Activated T-helper 9 cell treated with anti-CD3 and anti-CD28 coated beads, Interleukin-2, amount 50 U/mL, for 16 hours (primary cell): ENCODE measurements around the gene TMEM132A.
"Not testable (repeated sequence)": the region's sequence is repeated elsewhere in the genome, so short reads cannot be mapped to it uniquely, and the experiment has no call there.

Experiments
- DNase-seq: peaks from one replicate; pipeline ENCODE4 v3.0.0-alpha.2; 2020; ENCODE audit warnings: low read depth

The TMEM132A gene

DNA sequence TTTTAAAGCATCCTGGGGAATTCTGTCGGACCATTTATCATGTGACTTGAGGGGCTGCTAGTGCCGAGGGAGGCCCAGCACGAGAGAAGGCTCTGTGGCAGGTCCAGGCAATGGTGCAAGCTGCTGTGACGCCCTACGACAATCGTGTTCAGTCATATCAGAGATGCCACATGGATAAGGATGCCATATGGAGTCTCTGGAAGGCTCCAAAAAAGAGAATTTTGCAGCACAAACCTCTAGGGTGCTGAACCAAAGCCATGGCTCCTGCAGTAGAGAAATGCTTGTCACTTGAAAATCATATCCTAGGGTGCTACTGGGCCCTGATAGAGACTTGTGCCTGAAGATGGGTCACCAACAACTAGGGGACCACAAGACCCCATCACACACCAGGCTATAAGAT, 40.5 kb downstream of the TMEM132A start:
- DNase-seq, result no peak

DNA sequence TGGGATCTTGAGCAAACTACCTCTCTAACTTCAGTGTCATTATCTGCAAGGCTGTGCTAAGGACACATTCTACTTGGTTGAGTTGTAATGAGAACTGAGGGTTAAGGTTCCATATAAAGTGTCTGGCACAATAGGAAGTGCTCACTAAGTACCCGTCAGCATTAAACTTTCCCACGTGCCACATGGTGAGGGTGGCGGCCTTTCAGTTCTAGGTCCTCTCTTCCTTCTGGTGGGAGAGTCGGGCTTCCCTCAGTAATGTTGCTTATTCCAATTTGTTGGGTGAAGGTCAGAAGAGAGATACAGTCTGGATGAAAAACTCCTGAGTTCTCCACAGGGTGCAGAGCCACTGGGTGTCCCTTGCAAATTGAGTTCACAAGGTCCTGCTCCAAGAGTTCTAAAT, 42.6 kb downstream of the TMEM132A start:
- DNase-seq, result no peak

DNA sequence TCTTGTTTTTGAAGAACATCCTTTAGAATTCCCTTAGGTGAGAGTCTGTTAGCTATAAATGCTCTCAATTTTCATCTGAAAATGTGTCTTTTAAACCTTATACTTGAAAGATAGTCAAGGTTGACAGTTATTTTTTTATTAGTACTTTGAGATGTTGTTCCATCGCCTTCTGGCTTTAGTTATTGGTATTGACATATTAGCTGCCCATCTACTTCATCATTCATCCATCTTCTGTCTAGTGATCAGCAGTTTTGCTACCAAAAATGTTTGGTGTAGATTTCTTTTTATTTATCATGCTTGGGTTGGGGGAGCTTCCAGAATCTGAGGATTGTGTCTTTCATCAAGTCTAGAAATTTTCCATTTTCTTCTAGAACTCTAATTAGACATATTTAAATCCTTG, 44.0 kb downstream of the TMEM132A start:
- no peak for DNase-seq

DNA sequence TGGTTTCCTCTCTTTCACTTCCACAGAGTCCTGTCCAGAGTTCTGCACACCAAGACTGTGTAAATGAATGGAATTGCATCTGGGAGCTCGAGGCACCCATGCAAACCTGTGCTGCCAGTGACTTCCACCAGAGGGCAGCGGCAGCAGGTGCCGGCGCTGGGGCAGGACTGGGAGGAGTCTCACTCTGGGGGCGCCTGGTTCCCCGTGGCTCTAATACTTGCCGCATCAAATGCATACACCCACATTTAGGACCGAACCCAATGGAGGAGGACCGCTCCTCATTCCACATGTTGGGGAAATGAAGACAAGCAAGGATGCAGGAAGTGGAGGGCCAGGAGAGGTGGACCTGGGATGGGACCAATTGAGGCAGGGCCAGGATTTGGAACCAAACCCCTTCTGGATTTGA, 46.1 kb downstream of the TMEM132A start:
- peak; percentile 73 for DNase-seq

DNA sequence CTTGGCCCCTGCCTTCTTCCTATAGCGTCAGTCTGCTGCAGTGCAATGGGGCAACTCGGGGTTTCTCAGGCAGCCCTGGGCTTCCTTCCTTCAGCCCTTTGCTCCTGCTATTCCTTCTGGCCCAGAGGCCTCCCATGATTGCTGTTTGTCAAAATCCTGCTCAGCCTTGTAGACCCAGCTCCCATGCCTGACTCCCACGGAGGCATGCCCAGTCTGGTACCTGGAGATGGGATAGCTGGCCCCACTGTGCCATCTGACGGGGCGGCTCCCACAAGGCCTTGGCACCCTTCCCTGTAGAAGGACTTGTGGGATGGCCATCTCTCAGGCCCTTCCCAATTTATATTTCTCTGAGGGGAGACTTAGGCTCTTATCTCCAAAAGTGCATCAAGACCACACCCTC, 46.6 kb downstream of the TMEM132A start:
- no peak for DNase-seq

DNA sequence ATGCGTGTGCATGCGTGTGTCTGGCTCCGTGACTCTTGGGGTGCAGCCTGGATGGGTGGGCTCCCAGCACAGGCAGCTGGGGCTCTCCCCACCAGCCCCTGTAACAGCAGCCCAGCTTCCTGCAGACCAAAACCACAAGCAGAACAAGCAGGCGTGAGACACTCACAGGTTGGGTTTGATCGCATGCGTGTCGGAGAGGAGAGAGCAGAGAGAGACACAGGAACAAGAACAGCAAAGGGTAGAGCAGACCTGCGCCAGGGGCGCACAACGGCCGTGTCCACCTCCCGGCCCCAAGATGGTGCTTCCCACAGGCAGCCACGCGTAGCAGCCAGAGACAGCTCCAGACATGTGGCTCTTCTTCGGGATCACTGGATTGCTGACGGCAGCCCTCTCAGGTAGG, 47.3 kb downstream of the TMEM132A start, which contains the start of gene CD6:
Gene CD6, plus strand, starts transcription at position 161 of the 400 bp plus-strand sequence. Its CDS starts 186 bp downstream, at position 347.
- peak; percentile 46 for DNase-seq

DNA sequence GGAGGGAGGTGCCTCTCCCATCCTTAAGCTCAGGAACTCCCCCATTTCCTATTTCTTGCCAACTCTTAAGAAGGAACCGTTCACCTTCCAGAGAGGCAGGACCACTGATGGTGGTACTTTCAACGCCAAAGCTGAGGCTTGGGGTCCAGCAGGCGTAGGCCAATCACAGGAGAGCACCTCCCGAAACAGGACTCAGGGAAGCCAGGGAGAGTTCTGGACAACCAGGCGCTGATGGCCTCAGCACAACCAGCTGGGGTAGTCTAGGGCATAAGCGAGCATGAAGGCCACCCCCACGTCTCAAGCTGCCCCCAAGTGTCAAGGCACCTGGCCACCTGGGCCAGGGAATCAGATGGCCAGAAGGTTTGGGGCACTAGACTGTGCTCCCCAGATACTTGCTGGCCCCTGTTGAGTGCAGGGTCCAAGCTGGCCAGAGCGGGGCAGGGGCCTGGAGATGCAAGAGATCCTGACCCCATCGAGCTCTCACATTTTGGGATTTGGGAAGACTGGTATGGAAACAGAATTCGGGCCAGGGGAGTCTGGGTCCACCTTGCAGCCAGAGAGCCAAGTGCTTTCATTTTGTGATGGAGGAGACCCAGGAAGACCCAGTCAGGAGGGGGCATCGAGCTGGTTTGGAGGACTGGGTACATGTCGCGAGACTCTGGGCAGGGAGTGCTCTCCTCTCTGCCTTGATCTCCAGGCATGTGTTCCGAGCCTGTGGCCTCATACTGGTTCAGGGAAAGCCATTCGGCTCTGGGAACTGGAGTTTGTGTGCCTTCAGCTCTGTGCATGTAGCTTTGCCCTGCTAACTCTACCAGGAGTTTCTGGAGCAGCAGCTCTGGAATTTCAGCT, 48.1 kb downstream of the TMEM132A start:
- no peak for DNase-seq

DNA sequence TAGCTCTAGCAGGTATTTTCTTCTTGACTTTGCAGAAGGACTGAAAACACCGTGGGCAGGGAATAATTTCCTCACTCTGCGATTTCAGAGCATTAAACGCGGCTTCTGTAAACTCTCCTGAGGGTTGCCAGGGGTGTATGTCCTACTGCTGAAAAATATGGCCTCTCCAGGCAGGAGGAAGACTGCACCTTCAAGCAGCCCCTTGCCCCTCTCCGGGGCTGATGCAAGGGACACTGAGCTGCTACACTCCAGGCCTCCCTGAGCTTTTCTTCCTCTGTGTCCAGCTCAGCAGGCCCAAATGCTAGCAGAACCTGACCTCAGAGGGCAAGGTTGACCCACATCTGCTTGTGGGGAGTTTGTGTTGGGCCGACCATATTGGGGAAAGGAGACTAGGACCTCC, 49.4 kb downstream of the TMEM132A start:
- DNase-seq, result no peak

DNA sequence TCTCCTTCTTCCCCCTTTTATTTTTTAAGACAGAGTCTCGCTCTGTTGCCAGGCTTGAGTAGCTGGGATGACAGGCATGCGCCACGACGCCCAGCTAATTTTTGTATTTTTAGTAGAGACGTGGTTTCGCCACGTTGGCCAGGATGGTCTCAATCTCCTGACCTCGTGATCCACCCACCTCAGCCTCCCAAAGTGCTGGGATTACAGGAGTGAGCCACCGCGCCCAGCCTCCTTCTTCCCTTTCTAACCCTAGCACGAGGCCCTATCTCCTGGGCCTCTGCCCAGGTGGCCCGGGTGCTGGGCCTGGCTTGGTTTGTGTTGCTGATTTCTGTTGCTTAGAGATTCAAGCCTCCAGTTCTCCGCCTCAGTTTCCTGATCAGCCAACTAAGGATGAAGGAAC, 50.1 kb downstream of the TMEM132A start:
- DNase-seq, result not testable (repeated sequence)

DNA sequence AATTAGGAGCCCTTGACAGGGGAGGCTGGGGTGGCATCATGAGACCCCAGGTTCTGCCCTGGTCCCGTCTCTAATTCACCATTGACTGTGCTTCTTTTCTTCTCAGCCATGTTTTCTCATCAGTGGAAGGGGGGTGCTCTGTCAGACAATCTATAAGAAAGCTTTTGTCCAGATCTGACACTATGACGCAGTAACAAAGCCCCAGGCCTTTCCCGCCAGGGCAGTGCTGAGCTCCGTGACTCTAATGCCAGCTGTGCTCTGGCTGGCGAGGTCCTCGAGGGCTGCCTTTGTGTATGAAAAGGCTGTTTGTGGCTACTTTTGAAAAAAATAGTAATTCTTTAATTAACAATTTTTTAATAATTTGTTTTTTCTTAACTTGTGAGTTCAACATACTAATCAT, 50.5 kb downstream of the TMEM132A start:
- no peak for DNase-seq

DNA sequence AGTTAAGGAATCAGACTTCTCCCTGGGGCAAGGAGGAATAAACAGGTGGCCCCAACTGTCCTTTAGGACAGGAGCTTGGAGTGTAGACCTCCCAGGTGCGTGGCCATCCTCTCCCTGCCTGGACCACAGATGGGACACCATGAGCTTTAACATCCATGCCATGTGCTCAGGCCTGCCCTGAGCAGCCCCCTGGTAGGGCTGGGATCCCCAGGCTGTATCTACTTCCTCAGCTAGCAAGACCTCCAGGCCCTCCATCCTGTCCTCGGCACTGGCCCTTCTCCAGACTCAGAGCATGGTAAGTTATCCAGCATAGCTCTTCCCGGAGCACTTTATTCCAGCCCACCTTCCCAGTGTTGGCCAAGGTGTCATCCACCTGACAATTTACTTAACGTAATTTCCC, 53.0 kb downstream of the TMEM132A start:
- DNase-seq, result no peak

DNA sequence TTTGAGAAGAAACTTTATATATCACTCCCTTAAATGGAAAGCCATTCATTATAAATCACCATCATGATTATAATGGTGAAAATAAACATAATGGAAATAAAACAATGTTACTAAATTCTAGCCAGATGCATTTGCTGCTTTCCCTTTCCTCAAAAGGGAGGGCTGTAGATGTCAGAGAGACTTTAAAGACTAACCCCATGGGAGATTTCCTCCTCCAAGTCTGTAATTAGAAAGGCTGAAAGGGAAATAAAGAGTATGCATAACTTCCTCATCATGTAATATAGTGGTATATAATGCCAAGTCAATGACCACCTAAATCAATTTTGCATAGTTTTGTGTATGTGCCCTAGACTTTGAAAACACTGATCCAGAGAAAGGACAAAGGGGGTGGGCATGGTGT, 53.6 kb downstream of the TMEM132A start:
- DNase-seq, result no peak

DNA sequence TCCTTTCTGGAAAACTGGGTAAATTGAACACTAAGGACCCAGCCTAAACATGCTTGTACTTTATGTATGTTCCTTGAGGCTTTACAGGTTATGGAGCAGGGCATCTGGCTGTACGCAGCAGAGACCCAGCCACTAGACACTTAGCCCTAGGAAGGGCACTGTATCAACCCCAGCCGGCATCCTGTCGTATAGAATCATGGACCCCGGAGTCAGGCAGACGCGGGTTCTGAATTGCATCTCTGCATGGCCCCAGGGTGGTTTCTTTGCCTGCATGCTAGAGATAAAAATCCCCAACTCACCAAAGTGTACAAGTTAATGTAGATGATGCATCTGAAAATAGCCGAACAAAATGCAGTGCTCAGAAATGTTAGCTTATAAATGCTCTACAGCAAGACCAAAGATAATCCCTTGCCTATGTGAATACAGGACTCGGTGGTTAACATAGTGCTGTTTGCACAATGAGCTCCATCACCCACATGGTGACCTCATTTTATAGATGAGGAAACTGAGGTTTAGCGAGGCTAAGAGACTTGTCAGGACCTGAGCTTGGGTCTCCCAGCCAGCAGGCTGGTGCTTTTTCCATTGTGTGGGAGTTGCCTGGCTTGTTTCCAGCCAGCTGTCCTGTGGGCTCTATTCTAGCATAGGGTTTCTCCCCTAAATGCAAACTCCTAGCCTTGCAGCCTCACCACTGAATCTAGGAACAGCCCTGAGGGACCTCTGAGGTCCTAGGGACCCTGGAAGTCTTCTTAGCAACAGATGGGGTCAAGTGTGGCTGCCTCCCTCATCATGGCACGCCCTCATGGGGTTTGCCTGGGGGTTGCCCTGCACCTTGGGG, 54.5 kb downstream of the TMEM132A start:
- peak; percentile 52 for DNase-seq

DNA sequence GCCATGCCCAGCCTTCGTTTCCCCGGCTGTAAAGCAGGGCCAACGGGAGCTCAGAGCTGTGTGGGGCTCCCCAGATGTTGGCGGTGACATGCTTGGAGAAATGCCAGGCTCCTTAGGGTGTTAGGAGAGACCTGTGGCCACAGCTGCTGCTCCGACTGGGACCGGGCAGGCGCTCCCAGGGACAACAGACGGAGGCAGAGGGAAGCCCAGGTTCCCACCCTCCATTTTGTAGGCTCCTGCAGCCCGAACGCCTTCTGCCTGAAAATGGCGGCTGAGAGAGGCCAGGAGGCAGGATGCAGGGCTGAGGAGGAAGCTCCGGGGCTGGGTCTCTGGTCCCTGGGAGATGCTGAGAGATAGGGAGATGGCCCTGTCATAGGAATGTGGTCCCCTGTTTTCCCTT, 57.3 kb downstream of the TMEM132A start:
- no peak for DNase-seq

DNA sequence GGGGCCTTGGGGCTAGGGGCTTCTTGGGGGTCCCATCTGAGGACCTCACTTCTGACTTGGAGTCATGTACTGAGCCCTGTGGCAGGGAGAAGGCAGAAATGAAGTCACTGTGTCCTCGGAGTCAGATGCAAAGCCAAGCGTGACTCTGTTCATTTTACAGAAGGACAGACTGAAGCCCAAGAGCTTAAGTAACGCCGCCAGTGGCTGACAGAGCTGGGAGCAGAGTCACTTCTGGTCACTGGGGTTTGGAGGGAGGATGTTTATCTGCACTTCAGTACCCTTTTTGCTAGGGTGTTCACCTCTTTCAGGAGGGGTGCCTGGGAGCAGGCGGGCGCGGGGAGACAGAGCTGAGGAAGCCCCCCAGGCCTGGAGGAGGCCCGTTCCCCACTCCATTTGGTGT, 57.9 kb downstream of the TMEM132A start:
- DNase-seq, result no peak

DNA sequence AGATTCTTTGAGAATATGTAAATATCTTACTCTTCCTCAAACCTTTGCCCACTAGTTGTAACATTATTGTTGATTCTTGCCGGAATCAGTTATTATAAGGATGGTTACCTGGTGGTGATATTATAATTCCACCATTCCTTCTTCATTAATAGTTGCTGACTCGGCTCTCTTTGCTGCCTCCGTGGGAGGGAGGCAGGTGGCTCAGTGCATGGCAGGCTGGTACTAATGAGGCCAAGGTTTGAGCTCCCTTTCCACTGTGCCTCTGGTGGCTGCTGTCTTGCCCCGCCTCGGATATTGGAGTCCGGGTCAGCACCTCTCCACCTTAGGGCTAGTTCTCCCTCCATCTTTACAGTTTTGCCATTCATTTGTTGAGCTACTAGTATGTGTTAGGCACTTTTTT, 59.9 kb downstream of the TMEM132A start:
- DNase-seq, result no peak

DNA sequence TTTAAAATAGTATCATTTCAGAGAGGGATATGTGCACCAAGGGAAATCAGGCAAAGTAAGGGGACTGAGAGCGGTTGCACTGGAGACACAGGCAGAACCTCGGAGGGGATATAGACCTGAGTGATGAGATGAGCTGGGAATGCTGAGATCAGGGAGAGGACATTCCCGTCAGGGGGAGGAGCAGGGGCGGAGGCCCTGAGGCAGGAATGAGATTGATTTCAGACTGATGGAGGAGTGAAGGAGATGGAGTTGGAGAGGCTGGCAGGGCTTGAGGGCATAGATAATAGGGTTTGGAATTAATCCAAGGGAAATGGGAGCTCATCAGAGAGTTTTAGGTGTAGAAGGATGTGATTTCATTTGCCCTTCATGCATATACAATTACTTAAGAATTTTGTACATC, 60.4 kb downstream of the TMEM132A start:
- no peak for DNase-seq

DNA sequence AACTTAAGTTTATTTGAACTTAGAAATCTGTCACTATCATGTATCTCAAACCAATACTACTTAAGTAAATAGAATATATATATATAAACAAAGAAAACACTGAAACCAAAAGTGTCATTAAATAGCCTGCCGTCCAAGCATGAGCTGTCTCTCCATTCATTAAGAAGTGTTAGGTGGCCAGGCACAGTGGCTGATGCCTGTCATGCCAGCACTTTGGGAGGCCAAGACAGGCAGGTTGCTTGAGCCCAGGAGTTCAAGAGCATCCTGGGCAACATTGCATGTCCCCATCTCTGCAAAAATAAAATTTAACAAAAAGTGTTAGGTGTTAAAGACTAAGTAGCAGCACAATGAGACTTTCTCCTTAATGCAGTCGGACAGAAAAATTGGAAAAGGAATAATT, 61.2 kb downstream of the TMEM132A start:
- DNase-seq, result no peak

DNA sequence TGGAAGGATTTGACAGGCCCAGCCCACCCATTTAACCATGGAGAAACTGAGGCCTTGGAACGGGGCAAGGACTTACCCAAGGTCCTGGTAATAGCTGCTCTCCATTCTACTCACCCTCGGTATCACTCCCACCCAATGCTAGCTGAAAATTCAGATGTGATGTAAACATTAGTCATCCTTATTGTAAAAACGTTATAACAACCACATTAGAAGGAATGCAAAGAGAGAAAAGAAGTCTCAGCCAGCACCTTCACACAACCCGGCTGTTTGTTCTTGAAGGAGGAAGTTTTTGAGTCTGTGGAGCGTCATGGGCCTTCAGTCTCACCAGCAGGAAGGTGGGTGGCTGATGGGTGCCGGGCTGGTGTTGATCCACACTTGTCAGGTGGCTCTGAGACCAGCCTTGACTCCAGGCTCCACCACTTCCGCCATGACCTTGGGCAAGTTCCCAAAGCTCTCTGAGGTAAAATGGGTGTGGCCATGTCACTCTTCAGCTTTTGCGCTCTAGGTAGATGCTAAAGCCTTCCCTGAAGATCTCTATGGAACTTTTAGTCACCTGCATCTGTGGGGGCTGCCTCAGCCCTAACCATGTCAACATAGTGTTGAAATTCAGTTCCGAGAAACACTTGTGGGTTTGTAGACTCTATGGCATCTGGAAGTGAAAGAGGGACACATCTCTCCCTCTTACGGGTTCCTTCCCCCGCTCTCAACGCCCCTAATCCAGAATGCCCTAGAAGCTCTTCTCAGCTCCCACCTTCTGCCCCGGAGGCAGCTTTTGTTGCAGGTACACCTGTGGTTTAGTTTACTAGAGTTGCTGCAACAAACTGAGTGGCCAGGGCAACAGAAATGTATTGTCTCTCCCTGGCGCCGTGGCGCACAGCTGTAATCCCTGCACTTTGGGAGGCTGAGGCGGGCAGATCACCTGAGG, 62.0 kb downstream of the TMEM132A start:
- peak; percentile 85 for DNase-seq
